Measurements from ENCODE around the gene SPAG4.
A peak's percentile ranks its signal among the peaks of the same experiment; 100 is the strongest.

SPAG4 gene

GRCh38 chr20:35660122-35660937, 44.7 kb downstream of the SPAG4 start:
- no peak for DNase-seq (ENCODE audit: low read depth)

DNA sequence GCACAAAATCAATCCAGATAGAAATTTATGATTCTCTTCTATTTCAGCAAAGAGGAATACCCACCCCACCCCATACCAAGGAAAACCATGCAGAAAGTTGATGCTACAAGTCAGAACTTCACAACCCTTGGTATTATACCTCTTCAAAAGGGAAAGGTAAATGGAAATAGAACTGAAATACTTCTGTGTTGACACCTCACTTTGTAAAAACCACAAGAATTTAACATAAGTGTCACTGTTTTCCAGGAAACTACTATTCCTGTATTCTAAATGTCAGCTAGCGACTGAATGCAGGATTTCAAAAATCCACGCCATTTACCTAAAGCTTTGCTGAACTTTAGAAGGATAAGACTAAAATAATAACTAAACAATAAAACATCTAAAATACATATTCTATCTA, 45.4 kb downstream of the SPAG4 start:
- DNase-seq (ENCODE audit: low read depth): no peak

DNA sequence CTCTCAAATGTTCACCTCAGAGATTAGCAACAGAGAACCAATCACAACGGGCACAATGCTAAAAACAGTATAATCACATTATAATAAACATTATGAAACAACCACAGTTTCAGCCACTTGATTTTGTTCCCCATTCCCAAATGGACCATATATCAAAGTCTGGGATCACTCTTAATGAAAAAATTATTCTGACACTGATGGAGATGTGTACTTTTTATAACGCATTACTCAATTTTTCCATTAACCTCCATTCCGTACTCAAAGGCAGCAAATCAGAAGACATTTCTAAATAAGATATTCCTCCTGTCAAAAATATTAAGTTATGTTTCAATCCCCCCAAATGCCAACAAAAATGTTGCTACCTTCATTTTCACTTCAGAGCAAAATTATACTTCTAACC, 46.3 kb downstream of the SPAG4 start:
- DNase-seq (ENCODE audit: low read depth): no peak

GRCh38 chr20:35662551-35662950, 46.9 kb downstream of the SPAG4 start:
- no peak for DNase-seq (ENCODE audit: low read depth)

DNA sequence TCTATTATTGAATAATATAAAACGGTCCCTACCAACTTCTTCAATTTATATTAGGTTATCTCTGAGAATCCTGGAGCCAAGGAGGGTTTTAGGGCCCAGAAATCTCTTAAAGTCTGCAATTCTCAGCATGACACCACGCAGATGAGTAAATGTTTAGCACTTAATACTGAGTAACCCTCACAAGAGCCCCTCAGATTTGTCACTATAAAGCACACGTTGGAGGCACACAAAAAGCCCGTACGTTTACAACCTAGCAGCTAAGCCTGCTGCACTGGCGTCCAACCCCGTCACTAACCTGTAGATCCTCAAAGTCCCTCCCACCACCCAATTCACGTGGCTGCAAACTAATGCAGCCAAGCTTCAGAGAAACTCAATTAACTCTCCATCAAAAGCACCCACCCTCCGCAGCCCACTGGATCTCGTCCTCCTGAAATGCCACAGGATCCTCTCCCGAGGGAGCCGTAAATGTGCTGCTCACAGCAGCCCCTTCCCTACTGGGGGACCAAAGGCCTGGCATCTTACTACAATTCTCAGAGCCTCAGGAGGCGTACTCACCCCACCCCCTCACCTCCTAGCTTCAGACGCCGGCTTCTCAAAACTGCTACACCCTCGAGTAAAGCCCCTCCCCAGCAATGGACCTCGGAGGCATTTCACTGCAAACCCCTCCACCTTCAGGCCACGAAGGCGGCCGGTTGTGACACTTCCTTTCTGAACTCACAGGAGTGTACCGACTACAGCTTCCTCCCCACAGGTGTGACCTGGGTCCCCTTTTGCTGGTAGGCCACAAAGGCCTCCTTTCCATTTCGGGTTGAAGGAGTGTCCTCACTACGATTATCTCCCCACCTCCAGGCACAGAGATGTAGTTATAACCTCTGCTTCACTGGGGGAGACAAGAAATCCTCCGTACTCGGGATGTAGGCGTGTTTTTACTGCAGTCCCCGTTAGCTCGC, 48.2 kb downstream of the SPAG4 start:
- DNase-seq (ENCODE audit: low read depth): peak; percentile 18

DNA sequence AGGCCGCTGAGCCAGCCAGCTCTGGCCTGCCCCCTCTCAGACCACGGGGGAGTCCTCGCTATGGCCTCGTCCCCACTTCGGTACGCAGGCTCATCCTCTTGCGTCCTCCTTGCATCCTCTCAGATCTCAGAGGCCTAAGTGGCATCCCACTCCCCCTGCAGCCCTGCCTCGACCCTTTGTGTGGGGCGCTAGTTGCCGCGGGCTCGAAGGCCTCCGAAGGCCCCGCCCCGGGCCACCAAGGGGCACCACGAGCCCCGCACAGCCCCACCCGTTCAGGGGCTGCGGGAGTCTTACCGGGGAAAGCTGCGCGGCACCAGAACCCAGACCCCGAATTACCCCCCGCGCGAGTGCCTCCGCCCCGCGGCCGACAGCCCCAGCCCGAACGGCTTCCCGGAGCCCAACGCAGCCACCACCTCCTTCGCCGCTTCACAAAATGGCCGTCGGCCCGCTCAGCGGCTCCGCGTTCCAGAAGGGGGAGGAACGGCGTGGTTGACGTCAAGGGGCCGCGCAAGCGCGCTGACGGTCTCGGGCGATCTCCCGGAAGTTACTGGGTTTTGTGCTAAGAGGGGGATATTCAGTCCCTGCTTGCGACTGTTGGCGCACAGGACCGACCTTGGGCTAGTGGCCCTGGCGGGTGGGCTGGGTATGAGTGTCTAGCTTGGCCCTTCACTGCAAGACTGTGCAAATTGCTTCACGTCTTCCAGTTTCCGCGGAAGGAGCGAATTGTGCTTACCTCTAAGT, 49.0 kb downstream of the SPAG4 start, which contains the start of the genes CPNE1 and RBM12:
TSS of gene CPNE1 (minus strand) at position 435 of the 741 bp plus-strand sequence. CDS start 31,977 bp downstream, outside the sequence.
TSS of gene RBM12 (minus strand) at position 435 of the 741 bp plus-strand sequence. CDS start 9,578 bp downstream, outside the sequence.
- DNase-seq (ENCODE audit: low read depth): peak; percentile 83

GRCh38 chr20:35665949-35666288, 50.3 kb downstream of the SPAG4 start:
- no peak for DNase-seq (ENCODE audit: low read depth)

DNA sequence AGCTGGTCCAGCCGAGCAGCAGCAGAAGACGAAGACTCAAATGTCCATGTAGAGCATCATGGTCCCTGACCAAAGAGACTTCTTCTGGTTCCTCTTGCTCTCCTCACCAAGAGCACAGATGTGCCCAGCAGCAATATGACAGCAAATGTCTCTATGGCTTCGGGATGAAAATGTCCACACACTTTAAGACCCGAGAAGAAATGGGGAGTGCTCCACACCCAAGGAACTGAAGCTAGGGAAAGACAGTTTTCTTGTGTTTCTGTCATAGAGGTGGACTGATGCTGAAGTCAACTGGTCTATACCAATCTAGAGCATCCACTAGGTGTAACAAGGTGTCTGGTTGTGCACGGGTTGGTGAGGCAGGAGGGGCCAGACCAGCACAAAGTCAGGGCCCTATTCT, 53.6 kb downstream of the SPAG4 start:
- no peak for DNase-seq (ENCODE audit: low read depth)

- DNase-seq (ENCODE audit: low read depth): no peak
Observed at GRCh38 chr20:35669681-35670080, 54.1 kb downstream of the SPAG4 start.
